Measurements from ENCODE around the gene AGAP1. TPM values are rescaled to one million over a fixed set of nuclear protein-coding genes. Genes with fewer than 3 reads are reported as not detected.

Gene AGAP1
- polyA plus RNA-seq, 1 experiment: 12.4 TPM

GRCh38 chr2:235461763-235462414, 32.0 kb upstream of the AGAP1 start:
- DNase-seq (ENCODE audit: low read depth, low spot score): no peak
- ChIA-PET CTCF (no interaction called here), POLR2A (interaction anchor here (0.6 kb wide), 1 partner anchor 152 kb away, joined by 3 read pairs; no protein-coding TSS in a partner anchor)
- TF ChIP-seq, protein P1, sequence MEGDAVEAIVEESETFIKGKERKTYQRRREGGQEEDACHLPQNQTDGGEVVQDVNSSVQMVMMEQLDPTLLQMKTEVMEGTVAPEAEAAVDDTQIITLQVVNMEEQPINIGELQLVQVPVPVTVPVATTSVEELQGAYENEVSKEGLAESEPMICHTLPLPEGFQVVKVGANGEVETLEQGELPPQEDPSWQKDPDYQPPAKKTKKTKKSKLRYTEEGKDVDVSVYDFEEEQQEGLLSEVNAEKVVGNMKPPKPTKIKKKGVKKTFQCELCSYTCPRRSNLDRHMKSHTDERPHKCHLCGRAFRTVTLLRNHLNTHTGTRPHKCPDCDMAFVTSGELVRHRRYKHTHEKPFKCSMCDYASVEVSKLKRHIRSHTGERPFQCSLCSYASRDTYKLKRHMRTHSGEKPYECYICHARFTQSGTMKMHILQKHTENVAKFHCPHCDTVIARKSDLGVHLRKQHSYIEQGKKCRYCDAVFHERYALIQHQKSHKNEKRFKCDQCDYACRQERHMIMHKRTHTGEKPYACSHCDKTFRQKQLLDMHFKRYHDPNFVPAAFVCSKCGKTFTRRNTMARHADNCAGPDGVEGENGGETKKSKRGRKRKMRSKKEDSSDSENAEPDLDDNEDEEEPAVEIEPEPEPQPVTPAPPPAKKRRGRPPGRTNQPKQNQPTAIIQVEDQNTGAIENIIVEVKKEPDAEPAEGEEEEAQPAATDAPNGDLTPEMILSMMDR (IDR thresholded peaks at IDR 0.05; ENCODE audit: low read depth, low read length): no peak
- Histone ChIP-seq H3K9me3 (ENCODE audit: control insufficient read depth, insufficient read depth, low read length) (no peaks in the 10 kb centered on the region; the same call in 1 of the 2 replicates), H3K27ac (ENCODE audit: low read depth, low read length) (no peak overlapping the region), H3K4me3 (ENCODE audit: low read depth, low read length) (no peak overlapping the region), H3K27me3 (ENCODE audit: control insufficient read depth, insufficient read depth, low read length) (peaks cover 19% of the 10 kb centered on the region)

- CTCF ChIA-PET: no interaction called here
Observed at GRCh38 chr2:235462415-235462790, 31.4 kb upstream of the AGAP1 start.

GRCh38 chr2:235463893-235464292, 29.9 kb upstream of the AGAP1 start:
- H3K27ac ChIP-seq (ENCODE audit: low read depth, low read length): no peak overlapping the region
- no peaks in the 10 kb centered on the region; the same call in 1 of the 2 replicates for H3K9me3 ChIP-seq (ENCODE audit: control insufficient read depth, insufficient read depth, low read length)
- DNase-seq (ENCODE audit: low read depth, low spot score): no peak
- no peak overlapping the region for H3K4me3 ChIP-seq (ENCODE audit: low read depth, low read length)
- ChIA-PET POLR2A (no interaction called here), CTCF (no interaction called here)
- TF ChIP-seq, protein P1 (IDR thresholded peaks at IDR 0.05; ENCODE audit: low read depth, low read length): no peak
- H3K27me3 ChIP-seq (ENCODE audit: control insufficient read depth, insufficient read depth, low read length): peaks cover 19% of the 10 kb centered on the region

More at GRCh38 chr2:235462415-235462790, 31.4 kb upstream of the AGAP1 start:
- Histone ChIP-seq H3K27ac (ENCODE audit: low read depth, low read length) (no peak overlapping the region), H3K9me3 (ENCODE audit: control insufficient read depth, insufficient read depth, low read length) (no peaks in the 10 kb centered on the region; the same call in 1 of the 2 replicates), H3K4me3 (ENCODE audit: low read depth, low read length) (no peak overlapping the region), H3K27me3 (ENCODE audit: control insufficient read depth, insufficient read depth, low read length) (peaks cover 19% of the 10 kb centered on the region)
- DNase-seq (ENCODE audit: low read depth, low spot score): no peak
- POLR2A ChIA-PET: no interaction called here
- TF ChIP-seq, protein P1 (IDR thresholded peaks at IDR 0.05; ENCODE audit: low read depth, low read length): no peak

DNA sequence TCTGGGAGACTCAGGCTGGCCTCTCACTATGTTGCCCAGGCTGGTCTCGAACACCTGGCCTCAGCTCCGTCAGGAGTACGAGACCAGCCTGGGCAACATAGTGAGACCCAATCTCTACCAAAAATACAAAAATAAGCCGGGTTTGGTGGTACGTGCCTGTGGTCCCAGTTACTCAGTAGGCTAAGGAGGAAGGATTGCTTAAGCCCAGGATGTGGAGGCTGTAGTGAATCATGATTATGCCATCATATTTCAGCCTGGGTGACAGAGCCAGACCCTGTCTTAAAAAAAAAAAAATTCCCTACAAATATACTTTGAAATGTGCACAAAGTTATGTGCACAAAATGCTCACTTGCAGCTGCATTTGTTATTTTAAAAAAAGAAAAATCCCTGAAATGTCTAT, 26.3 kb upstream of the AGAP1 start:
- CTCF ChIA-PET: interaction anchor here (0.6 to 1.2 kb wide), 3 partner anchors 279 to 541 kb away, joined by 3 to 4 read pairs (median 3); no protein-coding TSS in a partner anchor
- H3K4me3 ChIP-seq (ENCODE audit: low read depth, low read length): no peak overlapping the region
- H3K27ac ChIP-seq (ENCODE audit: low read depth, low read length): no peak overlapping the region
- peak; percentile 29 for DNase-seq (ENCODE audit: low read depth, low spot score)
- H3K9me3 ChIP-seq (ENCODE audit: control insufficient read depth, insufficient read depth, low read length): no peaks in the 10 kb centered on the region
- TF ChIP-seq, protein P1 (IDR thresholded peaks at IDR 0.05; ENCODE audit: low read depth, low read length): no peak
- POLR2A ChIA-PET: no interaction called here
- H3K27me3 ChIP-seq (ENCODE audit: control insufficient read depth, insufficient read depth, low read length): peaks cover 4% of the 10 kb centered on the region

DNA sequence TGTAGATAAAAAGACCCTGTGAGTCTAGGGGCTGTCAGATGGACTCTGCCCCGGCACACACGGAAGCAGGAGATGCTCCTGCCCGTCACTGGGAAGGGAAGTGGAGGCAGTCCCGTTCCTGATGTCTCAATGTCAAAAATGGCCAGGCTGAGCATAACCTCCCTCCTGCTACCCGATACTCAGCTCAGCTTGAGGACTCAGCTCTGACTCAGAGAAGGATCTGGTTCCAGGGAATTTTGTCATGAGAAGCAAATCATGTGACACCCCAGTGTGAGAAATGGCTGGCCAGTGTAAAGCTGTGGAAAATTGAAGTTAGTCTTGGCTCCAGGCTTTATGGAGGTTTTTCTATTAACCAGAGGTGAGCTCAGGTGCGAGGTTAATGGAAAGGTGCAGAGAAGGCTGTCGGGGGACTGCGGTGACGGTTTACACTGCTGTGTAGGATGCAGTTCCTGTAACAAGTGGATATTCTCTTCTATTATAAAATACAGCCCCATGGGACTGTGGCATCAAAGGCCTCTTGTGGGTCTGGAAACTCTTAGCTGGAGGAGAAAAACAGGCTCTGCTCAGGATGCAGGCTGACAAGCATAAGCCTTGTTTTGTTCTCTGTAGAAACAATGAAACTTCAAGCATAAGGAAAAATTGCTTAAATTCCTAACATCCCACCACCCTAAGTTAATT, 24.7 kb upstream of the AGAP1 start:
- peak; percentile 67 for DNase-seq (ENCODE audit: low read depth, low spot score)
- ChIA-PET POLR2A (interaction anchor here (0.6 to 0.7 kb wide), 2 partner anchors 65 to 179 kb away, joined by 3 to 6 read pairs; no protein-coding TSS in a partner anchor), CTCF (interaction anchor here (1.0 kb wide), 1 partner anchor 277 kb away, joined by 3 read pairs; no protein-coding TSS in a partner anchor)
- peak overlapping the region; percentile 39 for H3K4me3 ChIP-seq (ENCODE audit: low read depth, low read length)
- TF ChIP-seq, protein P1 (IDR thresholded peaks at IDR 0.05; ENCODE audit: low read depth, low read length): no peak
- peaks cover 2% of the 10 kb centered on the region for H3K27me3 ChIP-seq (ENCODE audit: control insufficient read depth, insufficient read depth, low read length)
- peak overlapping the region; percentile 77 for H3K27ac ChIP-seq (ENCODE audit: low read depth, low read length)
- no peaks in the 10 kb centered on the region for H3K9me3 ChIP-seq (ENCODE audit: control insufficient read depth, insufficient read depth, low read length)

All from AG04450 (cell line).